ENCODE results near the gene VAV2. TPM values are rescaled to one million over a fixed set of nuclear protein-coding genes. Genes with fewer than 3 reads are reported as not detected.

The VAV2 gene
- total RNA-seq, 6 experiments from 2014 or later: 17.6 to 24.5 (median 21.7) TPM

- H3K9me3 Mint-ChIP-seq: no peaks in the 10 kb centered on the region; the same call in 1 of the 2 replicates
- H3K27ac Mint-ChIP-seq: no peak overlapping the region; the same call in 1 of the 2 replicates
- H3K27me3 Mint-ChIP-seq (ENCODE audit: insufficient read depth): no peaks in the 10 kb centered on the region; the same call in 1 of the 2 replicates
- no peak overlapping the region for H3K4me3 Mint-ChIP-seq
- H3K36me3 Mint-ChIP-seq (ENCODE audit: low read depth): peaks cover 14% of the 10 kb centered on the region
- TF ChIP-seq CTCF (IDR thresholded peaks at IDR 0.05): no peak
- H3K4me1 Mint-ChIP-seq (ENCODE audit: low read depth): no peaks in the 10 kb centered on the region; the same call in 1 of the 2 replicates
- no peak for DNase-seq
Measured at GRCh38 chr9:133864011-133864410, 128.1 kb downstream of the VAV2 start.

GRCh38 chr9:133863257-133863592 lies 128.9 kb downstream of the VAV2 start:
- no peak for DNase-seq
- Mint-ChIP-seq H3K36me3 (ENCODE audit: low read depth) (peaks cover 14% of the 10 kb centered on the region), H3K4me3 (no peak overlapping the region), H3K27me3 (ENCODE audit: insufficient read depth) (no peaks in the 10 kb centered on the region; the same call in 1 of the 2 replicates), H3K27ac (no peak overlapping the region), H3K9me3 (no peaks in the 10 kb centered on the region; the same call in 1 of the 2 replicates), H3K4me1 (ENCODE audit: low read depth) (no peaks in the 10 kb centered on the region; the same call in 1 of the 2 replicates)
- TF ChIP-seq CTCF (IDR thresholded peaks at IDR 0.05): no peak

GRCh38 chr9:133862585-133863256 lies 129.4 kb downstream of the VAV2 start:
- Mint-ChIP-seq H3K9me3 (no peaks in the 10 kb centered on the region; the same call in 1 of the 2 replicates), H3K36me3 (ENCODE audit: low read depth) (peaks cover 10% of the 10 kb centered on the region), H3K27ac (no peak overlapping the region), H3K4me1 (ENCODE audit: low read depth) (no peaks in the 10 kb centered on the region; the same call in 1 of the 2 replicates), H3K4me3 (no peak overlapping the region), H3K27me3 (ENCODE audit: insufficient read depth) (no peaks in the 10 kb centered on the region; the same call in 1 of the 2 replicates)
- TF ChIP-seq CTCF (IDR thresholded peaks at IDR 0.05): no peak
- DNase-seq: no peak

- Mint-ChIP-seq H3K4me3 (no peak overlapping the region), H3K36me3 (ENCODE audit: low read depth) (peaks cover 10% of the 10 kb centered on the region)
Measured at GRCh38 chr9:133861692-133862091, 130.4 kb downstream of the VAV2 start.

GRCh38 chr9:133861086-133861485 lies 131.0 kb downstream of the VAV2 start:
- Mint-ChIP-seq H3K4me1 (ENCODE audit: low read depth) (no peaks in the 10 kb centered on the region; the same call in 1 of the 2 replicates), H3K9me3 (no peaks in the 10 kb centered on the region; the same call in 1 of the 2 replicates), H3K27ac (no peak overlapping the region), H3K4me3 (no peak overlapping the region), H3K36me3 (ENCODE audit: low read depth) (peaks cover 10% of the 10 kb centered on the region), H3K27me3 (ENCODE audit: insufficient read depth) (no peaks in the 10 kb centered on the region; the same call in 1 of the 2 replicates)
- no peak for TF ChIP-seq CTCF (IDR thresholded peaks at IDR 0.05)
- DNase-seq: no peak

More at GRCh38 chr9:133861692-133862091, 130.4 kb downstream of the VAV2 start:
- Mint-ChIP-seq H3K9me3 (no peaks in the 10 kb centered on the region; the same call in 1 of the 2 replicates), H3K27ac (no peak overlapping the region), H3K4me1 (ENCODE audit: low read depth) (no peaks in the 10 kb centered on the region; the same call in 1 of the 2 replicates), H3K27me3 (ENCODE audit: insufficient read depth) (no peaks in the 10 kb centered on the region; the same call in 1 of the 2 replicates)
- TF ChIP-seq CTCF (IDR thresholded peaks at IDR 0.05): no peak
- no peak for DNase-seq
